Glomerular visceral epithelial cell (primary cell): Measurements from ENCODE around the gene HNRNPH2.
A peak's percentile ranks its signal among the peaks of the same experiment; 100 is the strongest.

ENCODE experiments used
- DNase-seq: peaks from one replicate; pipeline ENCODE4 v3.0.0-alpha.2; 2016; ENCODE audit errors: extremely low spot score

The HNRNPH2 gene, protein sequence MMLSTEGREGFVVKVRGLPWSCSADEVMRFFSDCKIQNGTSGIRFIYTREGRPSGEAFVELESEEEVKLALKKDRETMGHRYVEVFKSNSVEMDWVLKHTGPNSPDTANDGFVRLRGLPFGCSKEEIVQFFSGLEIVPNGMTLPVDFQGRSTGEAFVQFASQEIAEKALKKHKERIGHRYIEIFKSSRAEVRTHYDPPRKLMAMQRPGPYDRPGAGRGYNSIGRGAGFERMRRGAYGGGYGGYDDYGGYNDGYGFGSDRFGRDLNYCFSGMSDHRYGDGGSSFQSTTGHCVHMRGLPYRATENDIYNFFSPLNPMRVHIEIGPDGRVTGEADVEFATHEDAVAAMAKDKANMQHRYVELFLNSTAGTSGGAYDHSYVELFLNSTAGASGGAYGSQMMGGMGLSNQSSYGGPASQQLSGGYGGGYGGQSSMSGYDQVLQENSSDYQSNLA

DNA sequence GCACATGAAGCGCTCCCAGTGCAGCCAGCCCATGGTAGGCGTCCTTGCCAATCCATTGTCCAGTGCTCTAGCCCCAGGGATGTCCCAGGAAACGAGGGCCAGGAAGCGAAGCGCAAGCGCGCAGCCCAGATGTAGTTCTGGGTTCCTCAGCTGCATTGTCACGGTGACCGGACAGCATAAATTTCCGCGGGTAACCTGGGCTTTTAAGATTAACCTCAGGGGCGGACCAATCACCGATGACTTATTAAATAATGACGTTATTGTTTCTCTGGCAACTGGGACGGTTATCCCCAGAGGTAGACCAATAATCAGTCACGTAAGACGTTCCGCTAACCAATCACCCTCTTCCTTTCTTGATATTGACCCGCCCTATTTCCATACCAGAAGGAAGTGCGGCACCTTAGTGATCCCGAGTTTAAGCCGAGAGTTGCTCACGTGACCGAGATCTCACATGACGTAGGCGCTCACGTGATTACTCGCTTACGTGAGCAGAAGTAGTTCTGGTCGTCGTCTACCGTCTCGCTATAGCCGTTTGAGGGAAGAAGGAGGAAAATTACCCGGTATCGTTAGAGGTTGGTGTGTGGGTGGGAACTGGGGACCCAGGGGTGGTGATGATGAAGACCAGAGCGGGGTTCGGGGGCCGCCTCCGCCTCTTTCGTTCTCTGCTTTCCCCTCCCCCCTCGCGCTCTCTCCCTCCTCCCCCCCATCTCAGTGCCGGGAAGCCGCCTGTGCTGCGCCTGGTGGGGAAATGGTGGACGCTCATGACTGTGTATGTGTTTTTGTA lies at the start of gene HNRNPH2, which contains the start of gene GLA:
Gene HNRNPH2 (plus strand): TSS at position 475 of the 784 bp plus-strand sequence. CDS start 3,767 bp downstream, outside the sequence.
Gene GLA (minus strand): TSS at position 178 of the 784 bp plus-strand sequence. CDS start 22 bp downstream, at position 156.
- peak; percentile 97 for DNase-seq

DNA sequence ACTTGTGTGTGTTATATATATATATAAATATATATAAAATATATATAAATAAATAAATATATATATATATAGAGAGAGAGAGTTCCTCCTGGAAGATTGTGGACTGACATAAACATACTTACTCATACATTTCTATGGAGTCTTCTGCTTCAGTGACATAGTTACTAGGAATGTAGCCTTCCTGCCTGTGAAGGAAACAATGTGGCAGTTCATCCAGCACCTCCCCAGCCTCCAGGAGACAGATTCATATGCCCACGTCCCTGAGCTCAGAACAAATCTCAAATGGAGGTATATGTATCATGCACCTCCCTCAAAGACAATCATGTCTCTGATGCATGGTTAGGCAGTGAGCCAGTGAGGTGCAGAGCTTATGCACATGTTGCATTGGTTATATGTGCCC lies 48.1 kb upstream of the HNRNPH2 start:
- no peak for DNase-seq

DNA sequence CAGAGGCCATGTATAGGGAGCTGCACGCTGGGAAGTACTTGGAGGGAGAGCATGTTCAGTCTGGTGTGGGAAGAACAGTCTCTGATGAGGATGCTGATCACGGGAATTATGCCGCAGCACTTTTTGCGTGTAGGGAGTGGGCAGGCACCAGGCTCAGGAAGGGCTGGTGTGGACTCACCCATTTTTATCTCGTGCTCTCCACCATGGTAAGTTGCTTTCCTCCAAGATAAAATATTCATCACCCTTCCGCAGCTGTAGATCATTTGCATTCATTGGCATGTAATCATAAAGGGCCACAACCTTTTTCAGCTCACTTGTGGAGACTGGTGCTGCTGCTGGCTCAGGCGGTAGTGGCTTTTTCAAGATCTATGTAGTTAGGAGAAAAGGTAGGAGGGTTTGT lies 47.6 kb upstream of the HNRNPH2 start:
- DNase-seq, result no peak

DNA sequence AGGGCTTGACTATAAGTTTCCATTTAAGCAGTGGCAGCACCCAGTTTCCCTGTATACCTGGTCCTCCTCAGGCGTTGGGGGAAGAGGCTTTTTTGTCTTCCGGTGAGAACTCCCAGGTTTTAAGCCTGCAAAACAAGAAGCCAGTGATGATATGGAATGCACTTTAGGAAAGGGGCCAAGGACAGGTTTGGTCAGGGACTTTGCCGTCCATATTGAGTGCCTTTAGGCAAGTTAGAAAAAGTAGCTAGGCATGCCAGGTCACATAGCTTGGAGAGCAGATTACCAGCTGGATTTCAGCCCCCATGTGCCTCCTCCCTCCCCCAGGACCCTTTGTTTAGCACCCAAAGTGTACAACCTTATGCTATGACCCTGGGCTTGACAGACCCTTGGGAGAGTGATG lies 45.9 kb upstream of the HNRNPH2 start:
- DNase-seq, result no peak

DNA sequence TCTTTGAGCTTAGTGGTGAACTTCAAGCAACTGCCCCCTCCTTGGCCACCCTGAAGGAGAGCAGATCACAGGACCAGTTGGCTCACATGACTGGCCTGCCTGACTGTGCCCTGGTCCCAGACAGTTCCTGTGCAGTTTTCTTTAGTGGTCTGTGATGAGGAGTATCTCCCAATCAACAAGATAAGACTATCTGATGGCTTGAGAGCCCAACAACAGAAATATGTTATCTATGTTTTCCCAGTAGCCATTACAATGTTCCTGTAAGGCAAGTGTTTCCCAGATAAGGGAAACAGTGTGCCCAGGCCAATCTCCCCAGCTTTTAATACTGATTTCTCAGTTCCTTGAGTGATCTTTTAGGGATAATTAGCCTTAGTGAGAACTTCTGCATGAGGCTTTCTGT lies 45.3 kb upstream of the HNRNPH2 start:
- no peak for DNase-seq

DNA sequence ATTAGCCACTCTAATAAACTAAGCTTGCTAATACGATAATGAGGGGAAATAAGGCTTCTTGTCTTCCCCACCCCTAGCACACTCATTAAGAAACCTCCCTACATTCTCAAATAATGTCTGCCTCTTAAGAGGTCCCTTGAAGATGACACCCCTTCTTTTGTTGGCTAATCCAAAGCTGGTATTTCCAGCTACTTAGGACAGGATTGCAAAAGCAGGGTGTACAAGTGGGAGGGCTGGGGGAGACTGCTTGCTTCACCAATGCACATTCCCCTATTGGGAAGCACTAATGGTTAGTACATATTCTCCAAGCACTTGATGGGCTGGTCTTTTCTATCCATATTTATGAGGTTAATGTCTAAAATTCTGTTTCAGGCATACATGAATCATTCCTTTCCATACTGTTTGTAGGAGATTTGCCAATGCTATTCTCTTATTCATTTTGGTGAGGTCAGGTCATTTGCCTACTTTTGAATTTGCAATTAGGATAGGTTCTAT lies 42.7 kb upstream of the HNRNPH2 start:
- DNase-seq, result no peak

DNA sequence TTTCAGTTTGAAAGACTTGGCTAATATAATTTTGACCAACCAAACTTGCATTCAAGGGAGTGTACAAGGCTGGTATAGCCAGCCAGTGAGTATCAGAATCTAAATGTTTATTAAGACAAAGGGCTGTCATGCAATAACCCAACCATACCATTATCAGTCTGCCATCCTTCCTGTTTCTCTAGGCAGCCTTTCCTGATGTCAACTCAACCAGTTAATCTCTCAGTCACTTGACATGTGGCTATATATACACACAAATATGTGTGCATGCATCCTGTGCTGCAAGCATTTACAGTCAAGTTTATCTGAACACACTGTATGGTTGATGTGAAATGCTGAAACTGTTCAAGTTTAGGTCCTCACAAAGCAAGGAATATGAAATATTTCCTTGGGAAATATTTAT lies 39.2 kb upstream of the HNRNPH2 start:
- no peak for DNase-seq

DNA sequence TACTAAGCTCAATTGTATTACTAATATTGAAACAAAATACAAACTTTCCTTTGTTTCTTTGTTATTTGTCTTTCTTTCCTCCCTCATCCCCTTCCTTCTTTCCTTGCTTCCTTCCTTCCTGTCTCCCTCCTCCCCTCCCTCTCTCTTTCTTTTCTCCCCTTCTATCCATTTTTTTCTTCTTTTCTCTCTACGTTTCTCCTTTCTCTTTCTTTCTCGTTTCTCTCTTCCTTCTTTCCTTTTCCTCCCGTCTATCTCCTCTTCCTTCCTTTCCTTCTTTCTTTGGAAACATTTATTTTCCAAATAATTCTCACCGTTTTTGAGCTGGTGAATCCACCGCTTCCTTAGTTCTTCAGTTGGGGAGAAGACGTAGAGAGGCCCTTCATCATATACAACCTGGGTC lies 38.3 kb upstream of the HNRNPH2 start:
- no peak for DNase-seq

DNA sequence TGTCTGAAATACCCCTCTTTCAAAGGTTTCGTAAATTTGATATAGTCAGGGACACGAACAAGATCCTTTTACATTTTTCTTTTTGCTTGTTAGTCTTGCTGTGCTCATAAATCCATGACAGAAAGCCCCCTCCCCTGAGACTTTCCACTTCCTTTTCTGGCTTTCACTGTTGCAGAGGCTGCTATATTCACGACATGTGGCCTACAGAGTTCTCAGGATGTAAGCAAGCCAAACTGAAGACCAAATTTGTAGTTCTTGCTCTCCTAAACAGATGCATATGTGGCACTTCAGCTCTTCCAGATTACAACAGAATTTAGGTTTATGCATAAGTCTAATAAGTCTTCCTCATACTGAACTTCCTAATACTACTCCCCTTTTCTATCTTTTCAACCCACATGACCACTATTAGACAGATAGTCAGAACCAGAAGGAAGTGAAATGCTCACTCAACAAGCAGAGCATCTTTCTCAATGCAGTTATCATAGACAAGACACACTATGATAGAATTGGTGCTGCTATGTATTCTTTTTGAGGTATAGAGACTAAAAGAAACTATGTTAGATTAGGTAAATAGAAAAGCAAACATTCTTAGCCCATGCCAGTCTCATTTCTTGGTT lies 37.0 kb upstream of the HNRNPH2 start:
- no peak for DNase-seq

DNA sequence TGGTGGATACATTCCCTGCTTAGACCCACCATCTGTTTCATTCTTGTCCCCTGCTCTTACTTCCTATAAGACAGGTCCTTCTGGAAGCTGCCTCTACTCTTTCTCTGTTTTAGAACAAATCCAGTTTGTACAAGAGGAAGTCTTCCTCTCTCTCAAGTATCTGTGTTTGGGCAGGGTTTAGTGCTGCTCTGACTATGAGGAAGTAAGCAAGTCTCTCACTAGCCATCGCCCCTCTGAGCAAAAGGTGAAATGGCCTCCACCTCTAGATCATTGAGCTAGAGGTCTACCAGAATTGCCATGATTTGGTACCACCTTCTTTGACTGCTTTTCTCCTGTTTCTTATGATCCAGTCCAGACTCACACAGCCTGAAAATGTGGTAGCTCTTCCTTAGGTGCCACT lies 30.5 kb upstream of the HNRNPH2 start:
- DNase-seq, result no peak

DNA sequence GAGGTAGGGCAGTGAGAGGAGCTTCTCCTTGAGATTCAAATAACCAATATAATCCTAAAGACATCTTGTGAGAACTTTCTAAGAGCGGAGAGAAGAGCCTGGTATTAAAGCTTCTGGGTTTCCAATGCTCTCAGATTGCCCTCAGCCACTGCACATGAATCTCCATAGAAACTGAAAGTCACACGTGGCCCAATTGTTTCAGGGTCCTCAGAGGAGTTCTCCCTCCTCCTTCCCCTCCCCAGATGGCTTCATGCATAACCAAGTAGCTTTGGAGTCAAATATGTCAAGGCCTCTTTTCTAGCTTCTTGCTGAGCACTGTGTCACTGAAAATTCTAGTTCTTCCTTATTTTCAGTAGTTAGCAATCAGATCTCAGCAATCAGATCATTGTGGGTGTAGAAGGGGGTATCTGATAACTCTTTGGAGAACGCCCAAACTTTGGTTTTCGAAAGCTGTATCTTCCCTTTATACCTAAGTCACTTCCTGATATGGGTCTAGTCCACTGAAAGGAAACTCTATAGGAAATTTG lies 24.3 kb upstream of the HNRNPH2 start:
- no peak for DNase-seq

DNA sequence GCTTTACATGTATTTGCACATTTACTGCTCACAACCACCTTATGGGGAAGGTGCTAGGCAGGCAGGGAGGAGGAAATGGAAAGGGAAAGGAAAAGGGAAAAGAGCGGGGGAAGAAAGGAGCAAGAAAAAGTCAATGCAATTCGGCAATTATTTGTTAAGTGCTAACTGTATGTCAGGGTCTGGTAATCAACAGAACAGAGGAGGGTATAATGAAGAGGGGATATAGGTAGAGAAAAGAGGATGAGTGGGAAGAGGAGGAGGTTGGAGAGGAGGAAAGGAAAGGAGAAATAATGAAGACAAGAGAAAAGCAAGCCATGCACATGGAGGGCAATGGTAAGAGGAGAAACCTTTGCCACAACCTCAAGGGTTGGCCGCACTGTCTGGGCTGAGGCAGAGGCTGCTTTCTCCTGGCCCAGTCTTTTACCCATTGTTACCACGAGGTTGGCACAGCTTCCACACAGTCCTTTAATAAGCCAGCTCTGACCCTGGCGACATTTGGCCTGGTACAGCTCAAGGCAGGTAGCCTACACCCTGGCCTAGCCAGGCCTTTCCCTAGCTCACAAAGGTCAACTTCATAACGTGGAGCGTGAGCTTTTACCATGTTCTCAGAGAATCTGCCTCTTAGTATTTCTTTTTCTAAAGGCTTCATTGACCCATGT lies 22.9 kb upstream of the HNRNPH2 start:
- no peak for DNase-seq

DNA sequence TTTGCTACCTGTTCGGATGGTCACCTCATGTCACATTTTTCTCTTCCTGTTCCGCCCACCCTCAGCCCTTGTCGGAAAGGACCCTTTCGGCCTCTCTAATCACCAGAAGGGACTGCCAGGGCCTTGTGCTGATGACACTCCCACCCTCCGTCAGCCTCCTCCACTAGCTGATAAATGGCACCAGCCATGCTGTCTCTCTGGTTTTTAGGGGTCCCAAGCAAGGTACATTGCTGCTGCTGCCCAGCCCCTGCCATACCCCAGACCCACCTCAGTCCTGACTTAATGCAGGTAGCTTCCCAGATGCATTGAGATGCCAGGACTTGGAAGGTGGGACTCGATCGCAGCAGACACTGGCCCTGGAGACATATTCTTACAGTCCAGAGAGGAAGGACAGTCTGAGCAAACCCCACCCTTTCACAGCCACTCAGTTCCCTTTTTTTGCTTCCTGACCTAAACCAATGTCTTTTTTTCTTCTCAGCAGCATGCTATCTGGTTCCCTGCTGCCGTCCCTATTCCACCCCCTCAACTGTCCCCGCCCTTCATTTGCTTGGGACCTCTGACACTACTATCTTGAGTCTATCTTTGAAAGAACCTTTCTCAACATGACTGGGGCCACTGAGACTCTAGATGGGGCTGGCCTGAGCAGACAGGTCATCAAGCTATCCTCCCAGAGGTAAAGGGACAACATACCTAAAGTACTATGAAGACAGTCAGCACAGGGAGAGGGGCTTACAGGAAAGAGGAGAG lies 22.1 kb upstream of the HNRNPH2 start, which contains the start of gene BTK:
Gene BTK (minus strand): TSS at position 397 of the 747 bp plus-strand sequence. CDS start 10,907 bp downstream, outside the sequence.
- no peak for DNase-seq

DNA sequence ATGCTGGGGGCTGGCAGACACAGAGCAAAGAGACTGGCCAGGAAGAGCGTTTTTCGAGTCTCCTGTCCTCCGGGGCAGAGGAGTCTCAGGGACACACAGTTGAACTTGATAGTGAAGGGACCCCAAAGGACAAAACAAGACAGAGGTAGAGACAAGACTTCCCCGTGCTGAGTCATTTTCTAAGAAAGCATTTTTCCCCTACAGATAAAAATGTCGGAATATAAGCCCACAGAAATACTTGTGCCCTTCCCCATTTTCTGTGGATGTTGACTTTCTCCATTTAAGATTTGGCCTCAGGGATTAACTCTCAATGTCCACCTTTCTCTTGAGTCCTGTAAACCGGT lies 21.5 kb upstream of the HNRNPH2 start:
- DNase-seq, result no peak

DNA sequence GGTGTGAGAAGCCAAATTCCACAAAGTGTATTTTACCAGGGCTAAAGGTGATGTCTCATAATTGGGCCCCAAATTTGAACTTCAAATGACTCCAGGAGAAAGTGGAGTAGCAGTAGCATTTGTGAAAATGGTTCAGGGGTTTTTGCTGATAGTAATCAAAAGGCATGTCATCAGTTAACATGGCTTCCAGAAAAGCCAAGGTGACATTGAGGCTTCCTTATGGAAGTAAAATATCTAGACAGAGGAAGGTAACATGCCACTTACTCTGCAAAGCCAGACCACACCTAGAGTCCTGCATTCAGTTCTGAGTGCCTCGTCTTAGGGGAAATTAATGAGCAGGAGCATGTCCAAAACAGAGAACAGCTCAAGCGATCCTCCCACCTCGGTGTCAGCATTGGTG lies 19.4 kb upstream of the HNRNPH2 start:
- no peak for DNase-seq

DNA sequence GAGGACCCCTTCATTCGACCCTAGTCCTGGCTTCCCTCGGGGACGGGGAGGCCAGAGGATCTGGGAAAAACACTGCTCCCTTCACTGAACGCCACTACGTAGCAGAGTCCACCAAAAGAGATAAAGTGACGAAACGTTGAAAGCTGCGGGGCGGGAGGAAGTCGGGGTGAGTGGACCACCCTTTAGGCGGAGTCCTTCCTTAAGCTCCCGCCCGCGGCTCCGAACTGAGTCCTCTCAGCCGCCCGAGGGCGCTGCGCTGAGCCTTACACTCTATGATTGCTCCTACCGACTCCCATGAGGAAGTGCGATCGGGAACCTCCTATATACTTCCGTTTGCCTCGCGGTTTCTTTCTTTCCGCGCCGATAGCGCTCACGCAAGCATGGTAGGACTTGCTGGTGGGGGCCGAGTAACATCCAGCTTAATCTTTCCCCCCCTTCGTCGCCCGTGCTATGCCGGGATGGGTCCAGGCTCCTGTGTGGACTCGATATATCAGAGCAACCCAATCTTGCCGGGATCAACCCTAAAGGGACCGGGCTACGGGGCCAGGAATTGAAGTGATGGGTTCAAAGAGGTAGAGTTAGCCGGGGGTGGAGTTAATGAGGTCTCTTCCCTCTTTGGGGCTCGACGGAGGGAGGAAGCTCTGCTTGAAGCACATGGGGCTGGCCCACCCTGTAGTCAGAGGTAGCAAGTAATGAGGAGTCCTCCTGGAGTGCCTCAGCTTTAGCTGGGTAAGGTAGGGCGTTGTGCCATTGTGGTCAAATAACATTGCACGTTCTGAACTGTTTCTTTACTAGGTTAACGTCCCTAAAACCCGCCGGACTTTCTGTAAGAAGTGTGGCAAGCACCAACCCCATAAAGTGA lies 17.1 kb upstream of the HNRNPH2 start, which contains the start of gene RPL36A:
Gene RPL36A (plus strand): TSS at position 348 of the 862 bp plus-strand sequence. CDS start 33 bp downstream, at position 381.
- peak; percentile 90 for DNase-seq

DNA sequence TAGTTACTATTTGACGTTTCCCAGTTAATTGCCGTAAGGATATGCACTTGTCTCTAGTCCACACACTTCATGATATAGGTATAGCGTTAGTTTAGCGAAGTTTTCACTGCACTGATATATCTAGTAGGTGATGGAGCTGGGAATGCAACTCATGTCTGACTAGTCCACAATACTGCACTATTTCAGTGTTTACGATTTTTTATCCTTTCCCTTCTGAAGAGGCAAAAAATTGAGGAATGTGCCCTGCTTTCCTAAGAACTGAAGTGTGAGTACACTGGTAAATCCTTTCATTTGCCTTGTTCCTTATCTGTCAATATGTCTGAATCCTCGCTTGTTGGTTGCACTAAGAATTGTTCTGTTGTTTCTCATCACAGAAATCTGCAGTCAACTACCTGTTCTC lies 16.2 kb upstream of the HNRNPH2 start:
- no peak for DNase-seq

DNA sequence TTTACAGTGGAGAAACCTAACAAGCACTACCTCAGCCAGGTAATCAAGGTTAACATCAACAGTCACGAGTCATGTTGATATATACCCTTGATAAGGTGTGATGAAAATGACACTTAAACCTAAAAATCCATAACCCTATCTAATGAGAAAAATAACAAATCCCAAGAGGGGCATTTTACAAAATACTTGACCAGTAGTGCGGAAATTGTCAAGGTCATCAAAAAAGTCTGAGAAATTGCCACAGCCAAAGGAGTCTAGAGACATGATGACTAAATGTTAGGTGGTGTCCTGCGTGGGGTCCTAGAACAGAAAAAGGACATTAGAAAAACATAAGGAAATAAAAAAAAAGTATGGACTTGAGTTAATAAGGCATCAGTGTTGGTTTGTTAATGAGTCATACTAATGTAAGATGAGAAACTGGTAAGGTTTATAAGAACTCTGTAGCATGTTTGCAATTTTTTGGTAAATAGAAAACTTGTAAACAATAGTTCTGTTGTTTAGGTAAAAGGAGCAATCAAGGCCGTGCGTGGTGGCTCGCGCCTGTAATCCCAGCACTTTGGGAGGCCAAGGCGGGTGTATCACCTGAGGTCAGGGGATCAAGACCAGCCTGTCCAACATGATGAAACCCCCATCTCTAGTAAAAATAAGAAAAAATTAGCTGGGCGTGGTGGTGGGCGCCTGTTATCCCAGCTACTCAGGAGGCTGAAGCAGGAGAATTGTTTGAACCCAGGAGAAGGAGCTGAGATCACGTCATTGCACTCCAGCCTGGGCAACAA lies 14.3 kb upstream of the HNRNPH2 start:
- no peak for DNase-seq

DNA sequence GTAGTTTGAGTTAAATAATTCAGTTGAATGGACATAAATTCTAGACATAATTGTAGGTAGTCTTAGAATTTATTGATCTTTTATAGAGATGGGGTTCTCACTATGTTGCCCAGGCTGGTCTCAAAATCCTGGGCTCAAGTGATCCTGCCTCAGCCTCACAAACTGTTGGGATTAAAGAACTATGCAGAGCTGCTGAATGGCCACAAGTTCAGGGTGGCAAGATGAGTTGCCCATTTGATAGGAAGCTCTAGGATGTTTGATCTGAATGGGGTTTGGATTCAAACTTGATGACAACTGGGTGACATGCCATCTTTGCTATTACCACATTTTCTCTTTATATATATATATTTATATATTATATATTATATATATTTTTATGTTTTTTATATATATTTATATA lies 13.7 kb upstream of the HNRNPH2 start:
- no peak for DNase-seq
